GM23338 (cell line): ENCODE data around the gene IGFBP4.

ENCODE experiments used
- CREB1 ChIP-seq: fragments of 250-450 bp; sonication (Bioruptor Pico); IDR thresholded peaks from 2 replicates; pipeline ENCODE4 v1.5.0; 2020; ENCODE audit warnings: low read depth, mild to moderate bottlenecking, moderate library complexity
- CTCF ChIP-seq, 2 experiments: fragments of 200-600 bp in 1 of 2; sonication (generic) in 1 of 2; conservative IDR thresholded peaks; 2 replicates each; pipeline versions ENCODE4 v1.5.1 to v1.6.1; 2016 to 2017; ENCODE audit warnings: antibody characterized with exemption in 2 of 2, low read depth in 2 of 2, mild to moderate bottlenecking in 2 of 2, moderate library complexity in 1 of 2
- ETS1 ChIP-seq: IDR thresholded peaks from 2 replicates; pipeline ENCODE4 v1.6.1; 2016; ENCODE audit warnings: antibody characterized with exemption
- EZH2 ChIP-seq: fragments of 200-600 bp; sonication (generic); IDR thresholded peaks from one replicate; pipeline ENCODE4 v1.8.0; 2017; ENCODE audit warnings: antibody characterized with exemption, mild to moderate bottlenecking, low read depth; ENCODE audit not compliant: unreplicated experiment
- EZH2phosphoT487 ChIP-seq: fragments of 200-600 bp; sonication (generic); IDR thresholded peaks from one replicate; pipeline ENCODE4 v1.8.1; 2018; ENCODE audit warnings: antibody characterized with exemption; ENCODE audit not compliant: unreplicated experiment
- JUNB ChIP-seq: IDR thresholded peaks from one replicate; pipeline ENCODE4 v1.6.1; 2016; ENCODE audit warnings: antibody characterized with exemption; ENCODE audit not compliant: unreplicated experiment
- NANOG ChIP-seq: IDR thresholded peaks from 2 replicates; pipeline ENCODE4 v1.6.1; 2016; ENCODE audit warnings: antibody characterized with exemption, borderline replicate concordance
- POLR2AphosphoS5 ChIP-seq: IDR thresholded peaks from 2 replicates; pipeline ENCODE4 v1.6.1; 2016; ENCODE audit warnings: antibody characterized with exemption, low read depth
- REST ChIP-seq: IDR thresholded peaks from one replicate; pipeline ENCODE4 v1.6.1; 2018; ENCODE audit warnings: antibody characterized with exemption; ENCODE audit not compliant: unreplicated experiment
- STAT1 ChIP-seq: IDR thresholded peaks from one replicate; pipeline ENCODE4 v1.6.1; 2016; ENCODE audit warnings: antibody characterized with exemption; ENCODE audit not compliant: unreplicated experiment
- ZNF114 ChIP-seq: fragments of 250-450 bp; sonication (Bioruptor Pico); IDR thresholded peaks from 2 replicates; pipeline ENCODE4 v1.5.0; 2020; ENCODE audit warnings: mild to moderate bottlenecking, moderate library complexity
- ZNF331 ChIP-seq: fragments of 250-450 bp; sonication (Bioruptor Pico); IDR thresholded peaks from 2 replicates; pipeline ENCODE4 v1.5.0; 2020; ENCODE audit warnings: low read depth, mild to moderate bottlenecking, moderate library complexity
- ZNF462 ChIP-seq: fragments of 250-450 bp; sonication (Bioruptor Pico); IDR thresholded peaks from 2 replicates; pipeline ENCODE4 v1.5.0; 2020; ENCODE audit warnings: mild to moderate bottlenecking, moderate library complexity

- no peak for TF ChIP-seq CTCF (conservative IDR thresholded peaks at IDR 0.05; ENCODE audit: low read depth in 2 of 2)
- no peak for TF ChIP-seq EZH2
- no peak for TF ChIP-seq STAT1
- no peak for TF ChIP-seq CREB1 (CRISPR knock-in tag)
- no peak for TF ChIP-seq REST
- no peak for TF ChIP-seq POLR2AphosphoS5
- TF ChIP-seq JUNB, result no peak
- TF ChIP-seq EZH2phosphoT487, result no peak
- no peak for TF ChIP-seq ZNF462 (CRISPR knock-in tag)
- TF ChIP-seq ZNF331 (CRISPR knock-in tag), result no peak
- no peak for TF ChIP-seq ETS1
- TF ChIP-seq NANOG, result no peak
- no peak for TF ChIP-seq ZNF114
These were observed 5.5 kb downstream of the IGFBP4 start for GRCh38 chr17:40448639-40449261.
